Left renal cortex interstitium (tissue), 4 donors: ENCODE data around the gene B4GAT1. TPM values are rescaled to one million over a fixed set of nuclear protein-coding genes. Genes with fewer than 3 reads are reported as not detected.
A peak's percentile ranks its signal among the peaks of the same experiment; 100 is the strongest.
"Not testable (repeated sequence)": the region's sequence is repeated elsewhere in the genome, so short reads cannot be mapped to it uniquely, and the experiment has no call there.

Experiments used
- DNase-seq, 4 donors: peaks; one replicate each; pipeline ENCODE4 v3.0.0-alpha.2; 2013; ENCODE audit warnings: low read depth in 4 of 4, low spot score in 2 of 4, missing footprints in 1 of 4
- polyA plus RNA-seq, 4 donors: library from polyadenylated mRNA; unstranded; fragments of 120-200 nt; gene quantifications; one replicate each; pipeline ENCODE4 v1.2.1, GENCODE V29; 2013; ENCODE audit not compliant: insufficient read length in 4 of 4

The B4GAT1 gene
- 10 to 100 TPM; 50.3 to 64.6 (median 51.9) TPM for polyA plus RNA-seq

DNA sequence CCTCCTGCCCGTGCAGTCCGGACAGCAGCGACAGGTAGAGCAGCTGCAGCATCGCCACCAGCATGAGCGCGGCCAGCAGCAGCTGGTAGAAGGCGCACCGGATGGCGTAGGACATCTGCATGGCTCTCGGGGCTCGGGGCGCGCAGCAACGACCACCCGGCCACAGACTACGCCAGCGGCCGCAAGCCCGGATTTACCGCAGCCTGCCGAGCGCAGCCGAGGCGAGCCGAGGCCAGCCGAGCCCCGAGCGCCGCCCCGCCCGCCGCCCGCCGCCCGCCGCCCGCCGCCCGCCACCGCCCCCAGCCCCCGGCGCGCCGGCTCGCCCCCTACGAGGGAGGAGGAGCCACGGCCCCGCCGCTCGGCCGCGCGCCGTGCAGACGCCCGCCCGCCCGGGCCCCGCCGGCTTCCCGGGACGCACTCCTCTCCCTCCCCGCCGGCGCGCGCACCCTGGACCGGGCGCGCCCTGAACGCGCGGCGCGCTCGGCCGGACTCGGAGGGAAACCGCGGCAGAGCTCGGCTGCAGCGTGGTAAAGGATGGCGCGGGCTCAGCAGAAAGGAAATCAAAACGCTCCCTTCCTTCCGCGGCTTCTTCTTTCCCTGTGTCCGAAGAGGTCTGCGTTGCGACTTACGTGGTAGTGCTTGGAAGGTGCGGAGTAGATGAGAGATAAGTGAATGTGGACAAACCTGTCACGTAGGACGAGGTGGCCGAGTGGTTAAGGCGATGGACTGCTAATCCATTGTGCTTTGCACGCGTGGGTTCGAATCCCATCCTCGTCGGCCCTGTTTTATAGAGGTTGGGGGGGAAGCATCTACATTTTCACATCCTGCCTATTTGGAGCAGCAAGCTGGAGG is at the start of gene B4GAT1:
B4GAT1 (minus strand) TSS at position 205 of the 852 bp plus-strand sequence; CDS start at position 121, 84 bp downstream.
- peak in 3 of 4 donors; percentile 86 to 94 (median 90) for DNase-seq

DNA sequence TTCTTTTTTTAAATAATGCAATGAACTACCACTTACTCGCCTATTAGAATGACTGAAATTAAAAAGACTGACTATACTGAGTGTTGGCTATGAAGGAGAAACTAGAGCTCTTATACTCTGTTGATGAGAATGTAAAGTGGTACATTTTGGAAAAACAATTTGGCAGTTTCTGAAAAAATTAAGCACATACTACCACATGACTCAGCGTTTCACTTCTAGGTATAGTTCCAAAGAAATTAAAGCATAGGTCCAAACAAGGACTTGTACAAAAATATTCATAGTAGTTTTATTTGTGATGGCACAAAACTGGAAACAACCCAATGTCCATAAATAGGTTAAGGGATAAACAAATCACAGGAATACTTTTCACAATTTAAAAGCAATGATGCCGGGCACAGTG is 46.5 kb upstream of the B4GAT1 start:
- no peak for DNase-seq

GRCh38 chr11:66391322-66391721 is 43.9 kb upstream of the B4GAT1 start:
- no peak for DNase-seq

DNA sequence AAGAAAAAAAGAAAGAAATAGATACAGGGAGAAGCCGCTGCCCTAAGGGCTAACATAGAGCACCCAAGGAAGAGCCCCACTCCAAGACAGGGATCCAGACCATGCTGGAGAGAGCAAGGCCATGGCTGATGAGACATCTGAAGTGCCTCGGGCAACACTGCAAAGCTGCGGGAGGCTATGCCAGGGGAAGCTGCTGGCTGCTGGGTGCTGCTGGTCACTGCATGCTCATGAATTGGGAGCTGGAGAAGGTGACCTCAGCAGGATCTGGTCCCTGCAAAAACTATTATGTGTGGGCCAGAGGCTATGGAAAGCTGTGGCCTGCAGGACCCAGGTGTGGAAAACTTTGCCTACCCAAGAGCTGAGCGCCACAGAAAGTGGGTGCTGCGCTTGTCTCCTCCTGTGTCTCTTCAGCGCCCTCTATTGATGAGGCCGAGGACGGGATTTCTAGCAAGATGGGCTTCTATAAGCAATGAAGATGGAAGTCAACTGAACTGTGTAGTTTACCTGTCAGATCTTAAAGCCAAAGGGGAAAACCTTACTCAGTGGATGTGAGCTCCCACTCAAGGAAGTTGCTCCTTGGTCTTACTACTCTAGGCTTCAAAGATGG is 41.5 kb upstream of the B4GAT1 start:
- DNase-seq, result peak in 1 of 4 donors; percentile 59

DNA sequence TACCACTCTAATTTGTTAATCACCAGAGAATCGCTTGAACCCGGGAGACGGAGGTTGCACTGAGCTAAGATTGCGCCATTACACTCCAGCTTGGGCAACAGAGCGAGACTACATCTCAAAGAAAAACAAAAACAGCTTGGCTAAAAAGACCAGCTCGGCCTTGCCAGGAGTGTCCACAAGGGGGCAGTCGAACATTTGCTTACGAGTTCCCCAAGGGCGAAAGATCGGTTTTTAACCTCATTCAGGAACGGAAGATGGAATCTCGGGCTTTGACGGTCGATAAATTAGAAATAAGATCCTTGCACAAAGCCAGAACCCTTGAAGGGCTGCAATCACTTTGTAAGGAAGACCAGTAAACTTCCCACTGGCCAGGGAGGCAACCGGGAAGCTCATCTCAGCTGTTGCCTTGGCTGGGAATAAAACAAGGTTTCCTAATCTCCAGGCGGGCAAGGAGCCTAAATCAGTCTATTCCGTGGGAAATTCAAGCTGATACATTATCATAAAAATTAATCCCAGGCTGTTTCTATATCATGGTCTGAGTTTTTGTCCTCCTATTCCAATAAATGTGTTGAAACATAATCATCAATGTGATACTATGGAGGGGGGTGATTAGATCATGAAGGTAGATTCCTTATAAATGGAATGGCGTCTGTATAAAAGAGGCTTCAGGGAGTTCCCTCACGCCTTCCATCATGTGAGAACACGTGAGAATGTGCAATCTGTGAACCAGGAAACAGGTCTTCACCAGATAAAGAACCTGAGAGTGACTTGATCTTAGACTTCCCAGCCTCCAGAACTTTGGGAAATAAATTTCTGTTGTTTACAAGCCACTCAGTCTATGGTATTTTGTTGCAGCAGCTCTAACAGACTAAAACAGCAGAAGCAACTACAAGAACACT is 39.0 kb upstream of the B4GAT1 start:
- DNase-seq, result peak in 2 of 4 donors; percentile 70 to 86

GRCh38 chr11:66384316-66384715 is 36.9 kb upstream of the B4GAT1 start:
- DNase-seq, result not testable (repeated sequence)

DNA sequence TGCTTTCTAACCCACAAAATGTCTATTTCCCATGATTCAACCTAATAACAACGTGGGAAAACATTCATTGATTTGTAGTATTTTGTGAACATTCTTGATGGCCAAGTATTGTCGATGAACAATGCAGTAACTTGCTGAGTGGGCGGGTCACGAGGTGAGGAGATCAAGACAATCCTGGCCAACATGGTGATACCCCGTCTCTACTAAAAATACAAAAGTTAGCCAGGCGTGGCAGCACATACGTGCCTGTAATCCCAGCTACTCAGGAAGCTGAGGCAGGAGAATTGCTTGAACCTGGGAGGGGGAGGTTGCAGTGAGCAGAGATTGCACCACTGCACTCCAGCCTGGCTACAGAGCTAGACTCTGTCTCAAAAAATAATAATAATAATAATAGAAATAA is 32.8 kb upstream of the B4GAT1 start:
- not testable (repeated sequence) for DNase-seq

DNA sequence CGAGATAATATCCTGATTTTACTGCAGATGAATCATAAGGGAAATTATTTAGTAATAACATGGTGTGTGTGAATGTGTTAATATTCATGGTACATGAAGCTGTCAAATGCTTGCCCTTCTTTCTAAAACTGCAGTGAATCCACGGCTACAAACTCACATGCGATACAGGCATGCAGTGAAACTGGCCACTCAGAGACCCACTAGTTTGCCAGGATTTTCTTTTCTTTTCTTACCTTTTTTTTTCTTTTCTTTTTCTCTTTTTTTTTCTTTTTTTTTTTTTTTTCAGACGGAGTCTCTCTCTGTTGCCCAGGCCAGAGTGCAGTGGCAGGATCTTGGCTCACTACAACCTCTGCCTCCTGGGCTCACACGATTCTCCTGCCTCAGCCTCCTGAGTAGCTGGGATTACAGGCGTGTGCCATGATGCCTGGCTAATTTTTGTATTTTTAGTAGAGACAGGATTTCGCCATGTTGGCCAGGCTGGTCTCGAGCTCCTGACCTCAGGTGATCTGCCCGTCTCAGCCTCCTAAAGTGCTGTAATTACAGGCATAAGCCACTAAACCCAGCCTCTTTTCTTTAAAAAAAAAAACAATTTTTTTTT is 26.4 kb upstream of the B4GAT1 start:
- not testable (repeated sequence) for DNase-seq

GRCh38 chr11:66373265-66373664 is 25.8 kb upstream of the B4GAT1 start:
- no peak for DNase-seq

DNA sequence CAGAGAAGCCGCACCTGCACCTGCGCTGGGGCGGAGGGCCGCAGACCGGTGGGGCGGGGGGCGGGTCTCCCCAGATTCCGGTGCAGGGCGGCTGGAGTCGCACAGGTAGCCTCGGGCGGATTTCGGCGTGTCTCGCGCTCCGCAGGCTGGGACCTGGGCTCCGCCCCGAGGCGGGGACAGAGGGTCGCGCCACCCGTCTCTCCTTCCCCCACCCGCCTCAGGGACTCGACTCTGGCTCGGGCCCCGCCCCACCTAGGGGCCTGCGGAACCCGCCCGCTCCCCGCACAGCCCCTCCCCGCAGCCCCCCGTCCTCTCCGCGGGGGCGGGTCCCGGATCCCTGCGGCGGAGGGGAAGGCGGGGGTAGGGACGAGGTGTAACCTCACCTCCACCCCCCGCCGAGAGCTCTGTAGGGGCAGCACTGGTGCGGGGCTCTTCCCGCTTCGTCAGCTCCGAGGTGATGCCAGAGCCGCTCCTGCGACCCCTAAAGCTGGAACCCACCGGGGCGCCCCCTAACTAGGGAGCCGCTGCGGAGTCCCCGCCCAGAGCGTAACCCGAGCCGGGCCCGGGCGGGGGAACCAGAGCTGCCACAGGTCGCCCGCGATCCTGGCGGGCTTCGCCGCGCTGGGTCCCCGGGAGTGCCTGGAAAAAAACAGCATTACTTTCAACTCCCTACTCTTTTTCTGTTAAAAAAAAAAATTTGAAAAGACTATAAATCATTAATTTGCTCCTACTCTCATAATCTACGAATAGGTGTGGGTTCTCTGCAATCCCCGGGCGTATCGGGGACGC is 24.4 kb upstream of the B4GAT1 start, which contains the start of gene SLC29A2:
SLC29A2 (minus strand) TSS at position 134 of the 789 bp plus-strand sequence. CDS start 169 bp downstream, outside the sequence.
- DNase-seq, result peak in 2 of 4 donors; percentile 59 to 79

DNA sequence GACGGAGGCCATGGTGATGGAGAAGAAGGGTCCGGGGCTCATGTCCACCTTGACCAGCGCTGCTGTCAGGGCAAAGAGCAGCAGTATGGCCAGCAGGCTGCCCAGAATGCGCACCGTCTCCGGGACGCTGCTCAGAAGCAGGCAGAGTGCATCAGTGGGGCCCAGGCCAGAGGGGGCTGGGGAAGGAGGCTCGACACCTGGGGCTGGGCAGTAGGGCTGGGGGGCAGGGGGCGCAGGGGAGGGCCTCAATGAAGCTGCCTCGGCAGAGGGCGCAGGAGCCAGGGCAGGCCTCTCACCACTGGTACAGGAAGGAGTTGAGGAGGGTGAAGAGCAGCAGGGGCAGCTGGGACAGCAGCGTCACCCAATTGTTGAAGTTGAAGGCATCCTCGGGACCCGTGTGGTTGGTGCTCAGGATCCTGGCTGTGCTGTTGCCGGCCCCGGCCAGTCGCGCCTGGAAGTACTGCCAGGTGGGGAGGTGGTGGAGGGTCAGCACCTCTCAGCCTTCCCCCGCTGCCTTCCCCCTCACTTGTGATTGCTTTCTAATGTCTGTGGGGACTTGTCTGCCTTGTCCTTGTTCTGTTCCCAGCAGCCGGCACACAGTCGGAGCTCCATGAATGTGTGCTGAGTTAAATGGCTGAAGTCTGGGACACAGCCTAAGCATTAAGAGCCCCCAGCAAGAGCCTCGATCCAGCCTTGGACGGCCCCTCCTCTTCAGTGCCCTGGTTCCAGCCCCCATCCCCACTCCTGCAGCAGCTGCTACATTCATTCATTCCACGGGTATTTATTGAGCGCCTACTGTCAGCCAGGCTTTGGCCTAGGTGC is 21.9 kb upstream of the B4GAT1 start:
- no peak for DNase-seq

- DNase-seq, result no peak
These were observed 21.1 kb upstream of the B4GAT1 start for GRCh38 chr11:66368484-66368883.

DNA sequence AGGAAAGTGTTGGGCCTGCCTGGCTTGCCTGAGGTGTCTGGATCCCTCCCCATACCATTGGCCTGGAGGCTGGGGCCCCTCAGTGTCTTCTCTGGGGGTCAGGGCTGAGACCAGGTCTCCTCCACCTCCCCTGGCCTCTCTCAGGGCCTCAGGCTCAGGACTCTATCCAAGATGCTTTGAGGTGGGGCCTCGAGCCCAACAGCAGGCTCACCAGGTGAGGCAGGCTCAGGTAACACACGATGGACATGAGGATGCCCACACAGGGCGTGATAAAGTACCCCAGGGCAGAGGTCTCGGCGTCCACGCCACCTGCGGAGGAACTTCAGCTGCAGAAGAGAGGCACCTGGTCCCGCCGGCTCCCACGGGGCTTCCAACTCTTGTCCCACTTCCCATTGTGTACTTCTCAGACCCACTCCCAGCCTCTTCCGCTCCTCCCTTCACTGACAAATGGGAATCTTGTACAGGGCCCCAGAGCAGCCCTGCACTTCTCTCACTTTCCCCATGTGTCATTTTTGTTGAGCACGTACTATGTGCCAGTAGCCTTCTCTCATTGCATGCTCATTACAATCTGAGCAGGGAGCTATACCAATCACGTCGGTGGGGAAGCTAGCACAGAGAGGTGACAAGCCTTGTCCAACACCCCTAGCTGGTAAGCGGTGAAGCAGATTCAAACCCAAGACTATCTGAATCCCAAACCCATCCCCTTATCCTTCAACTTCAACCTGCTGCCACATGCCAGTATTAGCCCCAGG is 20.3 kb upstream of the B4GAT1 start:
- no peak for DNase-seq

DNA sequence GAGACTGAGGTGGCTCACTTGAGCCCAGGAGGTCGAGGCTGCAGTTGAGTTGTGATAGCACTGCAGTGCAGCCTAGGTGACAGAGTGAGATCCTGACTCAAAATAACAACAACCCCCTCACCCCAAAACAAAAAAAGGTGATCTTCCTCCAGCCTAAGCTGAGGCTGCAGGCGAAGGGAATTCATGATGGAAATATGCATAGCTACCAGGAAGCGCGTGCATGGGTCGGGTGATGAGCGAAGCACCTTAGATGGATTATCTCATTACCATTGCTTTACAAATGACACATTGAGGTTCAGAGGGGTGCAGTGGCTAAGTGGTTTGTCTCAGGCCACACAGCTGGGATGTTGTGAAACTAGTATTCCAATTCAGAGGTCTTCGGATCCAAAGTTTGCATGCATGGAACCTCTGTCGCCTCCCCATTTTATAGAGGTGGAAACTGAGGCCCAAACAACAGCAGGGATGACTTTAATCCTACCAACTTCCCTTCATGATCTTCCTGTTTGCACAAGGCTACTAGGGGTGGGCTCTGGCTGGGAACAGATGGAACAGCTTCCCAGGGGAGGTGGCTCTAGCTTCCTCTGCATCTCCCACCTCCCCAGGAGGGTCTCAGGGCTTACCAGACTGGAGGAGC is 19.5 kb upstream of the B4GAT1 start:
- DNase-seq, result no peak

DNA sequence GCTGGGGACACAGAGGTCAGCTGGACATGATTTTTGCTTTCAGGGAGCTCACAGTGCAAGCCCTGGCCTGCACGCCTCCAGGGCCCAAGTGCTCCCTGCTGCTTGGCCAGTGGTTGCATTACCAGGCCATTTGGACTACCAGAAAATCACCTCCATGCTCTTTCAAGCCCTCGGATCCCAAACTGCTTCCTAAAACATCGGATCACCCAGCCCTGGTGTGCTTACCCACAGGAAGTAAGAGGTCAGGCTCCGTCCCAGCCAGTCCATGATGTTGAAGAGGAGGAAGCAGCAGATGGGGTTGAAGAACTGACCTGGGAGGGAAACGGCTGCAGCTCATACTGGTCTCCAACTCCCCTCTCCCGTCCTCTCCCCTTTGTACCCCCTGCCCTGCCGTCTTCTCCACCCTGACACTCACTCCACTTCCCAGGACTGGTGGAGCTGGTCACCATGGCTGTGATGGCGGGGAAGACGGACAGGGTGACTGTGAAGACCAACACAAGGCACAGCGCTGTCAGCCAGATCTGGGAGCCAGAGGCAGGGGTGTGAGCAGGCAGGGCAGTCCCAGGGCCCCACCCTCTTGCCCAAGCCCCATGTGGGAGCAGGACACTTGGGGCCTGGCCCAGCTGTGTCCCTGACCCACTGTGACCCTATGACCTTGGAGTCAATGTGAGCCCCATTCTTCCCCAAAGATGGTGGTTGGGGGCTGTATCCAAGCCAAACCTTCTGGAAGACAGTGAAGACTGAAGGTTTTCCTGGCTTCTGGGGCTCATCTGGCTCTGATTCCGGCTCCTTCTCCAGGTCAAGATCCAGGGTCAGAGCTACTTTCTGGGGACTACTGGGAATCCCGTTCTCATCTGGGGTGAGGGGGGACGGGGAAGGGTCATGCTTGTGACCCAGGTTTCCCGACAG is 18.5 kb upstream of the B4GAT1 start:
- DNase-seq, result no peak

GRCh38 chr11:66365166-66365565 is 17.7 kb upstream of the B4GAT1 start:
- DNase-seq, result no peak
